Stimulated activated CD4-positive, alpha-beta T cell treated with anti-CD3 and anti-CD28 coated beads, Interleukin-1b, Interleukin-23, amount 100 ng/mL, for 4 hours (primary cell): ENCODE measurements around the gene MMD2.
"Not testable (repeated sequence)": the region's sequence is repeated elsewhere in the genome, so short reads cannot be mapped to it uniquely, and the experiment has no call there.

Experiments
- DNase-seq, 2 donors: peaks; one replicate each; pipeline ENCODE4 v3.0.0-alpha.2; 2020; ENCODE audit warnings: low read depth in 2 of 2

Gene MMD2

DNA sequence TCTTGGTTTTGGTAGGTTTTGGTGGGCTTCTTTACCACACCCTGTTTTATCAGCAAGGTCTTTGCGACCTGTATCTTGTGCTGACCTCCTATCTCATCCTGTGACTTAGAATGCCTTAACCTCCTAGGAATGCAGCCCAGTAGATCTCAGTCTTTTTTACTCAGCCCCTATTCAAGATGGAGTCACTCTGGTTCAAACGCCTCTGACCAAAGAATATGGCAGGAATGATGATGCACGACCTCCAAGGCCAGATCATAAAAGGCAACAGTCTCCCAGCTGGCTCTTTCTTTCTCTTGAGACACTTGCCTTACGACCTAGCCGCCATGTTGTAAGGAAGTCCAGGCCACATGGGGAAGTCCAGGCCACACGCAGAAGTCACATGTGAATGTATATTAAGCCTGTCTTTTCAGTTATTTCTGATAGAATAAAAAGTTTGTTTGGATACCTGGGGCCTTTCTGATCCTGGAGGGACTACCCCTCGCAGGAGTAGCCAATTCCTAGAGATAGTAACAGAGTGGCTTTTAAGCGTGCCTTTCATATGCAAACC is 65.0 kb downstream of the MMD2 start:
- no peak for DNase-seq

GRCh38 chr7:4893188-4893587 is 65.8 kb downstream of the MMD2 start:
- not testable (repeated sequence) for DNase-seq

- not testable (repeated sequence) for DNase-seq
These were observed 67.5 kb downstream of the MMD2 start for GRCh38 chr7:4891522-4891921.

DNA sequence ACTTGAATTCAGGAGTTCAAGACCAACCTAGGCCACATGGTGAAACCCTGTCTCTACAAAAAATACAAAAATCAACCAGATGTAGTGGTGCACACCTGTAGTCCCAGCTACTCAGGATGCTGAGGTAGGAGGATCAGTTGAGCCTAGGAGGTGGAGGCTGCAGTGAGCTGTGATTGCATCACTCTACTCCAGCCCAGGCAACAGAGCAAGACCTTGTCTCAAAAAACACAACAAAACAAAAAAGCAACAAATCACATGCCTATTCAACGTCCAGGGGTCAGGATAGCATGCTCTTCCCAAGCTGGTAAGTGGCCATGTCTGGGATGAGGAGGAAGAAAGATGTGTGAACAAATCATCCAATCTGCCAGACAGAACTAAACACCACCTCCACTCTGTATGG is 69.3 kb downstream of the MMD2 start:
- DNase-seq, result no peak

- no peak for DNase-seq
These were observed 70.8 kb downstream of the MMD2 start for GRCh38 chr7:4888161-4888560.

DNA sequence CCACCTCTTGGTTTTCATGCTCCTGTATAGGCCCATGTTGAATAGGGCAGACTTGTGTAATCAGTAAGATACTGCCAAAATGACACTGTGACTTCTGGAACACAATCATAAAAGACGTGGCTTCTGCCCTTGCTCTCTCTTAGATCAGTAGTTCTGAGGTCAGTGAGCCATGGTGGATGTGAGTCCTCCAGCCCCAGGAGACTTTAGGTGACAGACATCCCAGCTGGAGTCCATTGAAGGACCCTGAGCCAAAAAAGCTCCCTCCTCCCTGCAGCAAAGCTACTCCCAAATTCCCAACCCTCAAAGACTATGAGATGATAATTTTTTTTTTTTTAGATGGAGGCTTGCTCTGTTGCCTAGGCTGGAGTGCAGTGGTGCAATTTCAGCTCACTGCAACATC is 72.3 kb downstream of the MMD2 start:
- DNase-seq, result no peak

- no peak for DNase-seq
These were observed 73.6 kb downstream of the MMD2 start for GRCh38 chr7:4885317-4885807.

GRCh38 chr7:4884164-4884563 is 74.8 kb downstream of the MMD2 start:
- no peak for DNase-seq

DNA sequence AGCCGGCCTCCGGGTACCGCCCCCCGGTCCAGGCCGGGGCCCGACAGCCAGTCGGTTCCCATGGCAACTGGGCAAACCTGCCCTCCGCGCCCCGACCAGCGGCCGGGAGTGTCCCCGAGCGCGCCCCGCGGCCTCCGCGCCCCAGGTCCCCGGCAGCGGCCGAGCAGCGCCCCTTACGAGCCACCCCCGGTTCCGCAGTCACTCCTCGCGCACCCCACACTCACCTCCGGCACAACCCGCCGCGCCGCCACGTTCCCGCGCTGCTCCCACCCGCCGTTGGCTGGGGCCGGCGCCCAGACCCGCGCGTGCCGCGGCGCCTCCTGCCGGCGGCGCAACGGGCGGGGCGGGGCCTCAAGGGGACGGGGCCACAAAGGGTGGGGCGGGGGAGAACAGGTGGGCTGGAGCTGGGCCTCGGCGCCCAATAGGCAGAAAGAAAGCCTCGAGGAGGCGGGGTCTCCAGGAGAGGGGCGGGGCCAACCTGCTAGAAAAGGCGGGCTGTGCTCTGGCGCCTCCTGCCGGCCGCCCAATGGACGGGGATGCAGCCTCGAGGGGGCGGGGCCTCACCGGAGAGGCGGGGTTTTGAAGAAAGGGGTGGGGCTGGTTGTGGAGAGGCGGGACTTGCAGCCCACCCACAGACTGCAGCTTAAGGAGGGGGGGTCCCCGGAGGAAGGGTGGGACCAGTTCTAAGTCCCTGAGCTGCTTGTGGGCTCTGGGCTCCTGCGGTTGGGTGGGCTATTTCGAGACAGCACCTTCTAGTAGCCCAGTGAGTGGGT is 75.4 kb downstream of the MMD2 start, which contains the start of gene RADIL:
Gene RADIL, minus strand, starts transcription at position 345 of the 773 bp plus-strand sequence. CDS start 5,577 bp downstream, outside the sequence.
- DNase-seq, result peak; percentile 72 to 88

DNA sequence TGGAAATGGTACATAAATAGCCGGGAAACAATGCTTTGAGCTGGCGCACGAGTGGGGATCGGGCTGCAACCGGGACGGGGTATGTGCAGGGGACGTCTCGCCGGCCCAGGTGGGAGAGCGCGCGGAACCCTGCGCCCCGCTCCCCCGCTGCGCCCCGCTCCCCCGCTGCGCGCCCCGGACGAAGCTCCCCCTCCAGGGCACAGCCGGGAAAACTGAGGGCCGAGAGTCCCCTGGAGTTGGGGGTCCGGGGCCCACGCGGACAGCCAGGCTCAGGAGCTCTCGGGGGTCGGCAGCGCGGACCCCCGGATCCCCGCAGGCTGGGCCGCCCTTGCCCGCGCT is 76.0 kb downstream of the MMD2 start:
- no peak for DNase-seq

DNA sequence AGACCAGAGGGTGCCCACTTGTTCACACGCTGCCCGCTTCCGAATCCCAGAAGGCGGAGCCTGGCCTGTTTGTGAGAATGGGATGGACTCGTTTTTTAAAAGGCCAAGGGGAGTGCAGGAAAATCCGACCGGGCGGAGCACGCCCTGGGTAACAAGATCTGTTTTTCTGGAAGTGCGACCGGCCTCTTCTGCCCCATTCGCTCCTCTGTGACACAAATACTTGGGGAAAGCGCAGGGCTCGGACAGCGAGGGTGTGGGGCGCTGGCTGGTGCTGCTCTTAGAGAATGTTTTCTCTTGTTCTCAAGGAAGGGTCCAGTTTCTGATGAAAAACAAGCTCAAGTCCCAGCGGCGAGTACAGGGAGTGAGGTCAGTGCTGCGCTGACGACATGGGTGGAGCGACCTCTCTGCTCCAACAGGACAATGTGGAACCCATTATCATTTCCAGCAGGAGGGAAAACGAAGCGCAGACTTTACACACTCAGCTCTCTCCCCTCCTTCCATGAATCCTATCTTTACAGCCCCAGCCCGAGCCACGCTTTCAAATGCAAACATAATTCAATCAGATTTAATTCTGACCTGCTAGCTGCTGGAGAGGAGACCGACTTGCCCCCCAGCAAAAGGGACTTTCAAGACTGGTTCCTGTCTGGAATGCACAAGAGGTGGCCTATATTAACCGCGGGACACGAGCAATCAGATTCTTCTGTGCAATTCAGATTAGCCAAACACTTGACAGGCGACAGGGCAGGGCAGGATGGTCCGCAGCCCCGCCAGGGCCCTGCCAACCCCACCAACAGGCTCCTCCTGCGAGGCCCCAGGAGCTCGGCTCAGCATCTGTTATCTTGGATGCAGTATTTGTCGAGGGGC is 76.6 kb downstream of the MMD2 start:
- DNase-seq, result no peak

GRCh38 chr7:4880218-4880617 is 78.8 kb downstream of the MMD2 start:
- DNase-seq, result no peak

- DNase-seq, result no peak
These were observed 79.4 kb downstream of the MMD2 start for GRCh38 chr7:4879396-4880081.

DNA sequence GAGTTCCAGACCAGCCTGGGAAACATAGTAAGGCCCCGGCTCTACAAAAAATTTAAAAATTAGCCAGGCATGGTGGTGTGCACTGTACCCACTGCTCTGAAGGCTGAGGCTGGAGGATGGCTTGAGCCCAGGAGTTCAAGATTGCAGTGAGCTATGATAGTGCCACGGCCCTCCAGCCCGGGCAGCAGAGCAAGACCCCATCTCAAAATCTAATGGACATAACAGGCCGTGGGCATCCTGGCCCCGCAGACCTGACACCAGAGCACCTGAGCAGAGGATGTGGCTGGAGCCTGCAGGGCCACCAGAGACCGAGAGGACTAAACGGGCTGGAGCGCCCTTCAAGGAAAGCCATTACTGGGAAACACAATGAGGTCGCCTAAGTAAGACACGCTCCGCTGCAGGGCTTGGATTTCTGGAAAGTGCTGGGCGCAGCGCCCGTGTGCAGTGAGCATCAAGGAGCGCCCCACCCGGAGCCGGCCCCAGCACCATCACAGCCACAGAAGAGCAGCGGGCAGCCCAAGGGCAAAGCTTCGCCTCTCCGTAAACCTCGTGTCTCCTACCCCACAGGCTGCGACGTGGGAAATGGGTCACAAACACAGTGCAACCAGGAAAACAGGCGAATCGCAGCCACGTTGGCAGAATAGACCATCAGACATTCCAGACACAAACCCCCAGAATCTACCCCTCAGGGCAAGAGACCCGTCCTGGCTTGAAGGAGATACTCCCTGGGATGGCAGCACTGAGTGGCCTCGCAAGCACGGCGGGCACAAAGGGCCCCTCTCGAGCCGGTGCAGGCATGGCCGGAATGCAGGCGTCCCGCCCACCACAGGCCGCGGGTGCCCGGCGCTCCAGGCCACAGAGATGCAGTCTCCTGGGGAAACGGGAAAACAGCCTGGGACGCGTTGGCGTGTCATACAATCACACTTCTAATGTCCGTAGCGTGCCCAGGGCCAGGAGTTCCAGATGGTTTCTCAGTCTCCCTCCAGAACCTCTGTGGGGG is 80.4 kb downstream of the MMD2 start:
- no peak for DNase-seq

- DNase-seq, result no peak
These were observed 82.4 kb downstream of the MMD2 start for GRCh38 chr7:4876586-4876985.

DNA sequence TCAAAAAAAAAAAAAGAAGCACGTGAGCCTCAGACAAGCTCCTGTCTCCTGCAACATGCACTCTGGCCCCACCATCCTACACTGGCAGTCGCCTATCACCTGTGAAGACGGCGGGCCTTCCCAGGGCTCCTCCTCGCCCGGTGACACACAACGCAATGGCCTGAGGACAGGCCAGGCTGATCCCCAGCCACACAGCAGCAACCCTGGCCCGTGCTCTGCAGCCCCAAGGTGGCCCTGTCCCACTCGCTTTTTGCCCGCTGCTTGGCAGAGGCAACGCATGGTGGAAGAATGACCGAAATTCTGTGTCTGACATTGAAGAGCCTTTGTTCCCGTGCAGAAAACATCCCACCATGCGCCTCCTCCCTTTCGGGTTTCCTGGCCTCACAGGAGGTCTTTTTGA is 83.6 kb downstream of the MMD2 start:
- DNase-seq, result no peak

GRCh38 chr7:4873071-4873944 is 85.7 kb downstream of the MMD2 start:
- no peak for DNase-seq

GRCh38 chr7:4871930-4872675 is 86.9 kb downstream of the MMD2 start:
- DNase-seq, result no peak
